GM21825 (cell line): ENCODE results near the gene FCER1G.
A peak's percentile ranks its signal among the peaks of the same experiment; 100 is the strongest.
"Not testable (repeated sequence)": the region's sequence is repeated elsewhere in the genome, so short reads cannot be mapped to it uniquely, and the experiment has no call there.

ENCODE experiments used
- ATAC-seq: cut with Tn5 transposase; IDR thresholded peaks from one replicate; pipeline ENCODE4 v1.9.1; 2021; ENCODE audit warnings: mild to moderate bottlenecking, moderate library complexity; ENCODE audit not compliant: unreplicated experiment

Gene FCER1G

DNA sequence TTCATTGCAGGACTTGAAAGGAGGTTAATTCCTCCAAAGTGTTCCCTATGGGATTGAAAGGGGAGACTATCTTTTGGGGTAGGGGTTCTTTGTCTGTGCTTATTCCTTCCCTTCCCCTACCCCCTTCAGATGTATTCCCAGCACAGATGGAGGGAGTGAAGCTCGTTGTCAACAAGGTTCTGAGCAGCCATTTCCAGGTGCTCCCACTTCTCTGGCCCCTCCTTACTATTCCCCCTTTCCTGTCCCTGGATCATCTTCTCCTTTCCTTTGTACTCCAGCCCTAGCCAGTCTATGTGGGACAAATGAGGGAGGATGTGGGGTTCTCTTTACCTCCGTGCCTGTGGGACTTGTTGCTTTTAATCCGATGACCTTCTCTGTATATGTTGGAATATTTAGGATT is 11.7 kb downstream of the FCER1G start:
- no peak for ATAC-seq

GRCh38 chr1:161227196-161227871 is 12.2 kb downstream of the FCER1G start:
- peak; percentile 31 for ATAC-seq

DNA sequence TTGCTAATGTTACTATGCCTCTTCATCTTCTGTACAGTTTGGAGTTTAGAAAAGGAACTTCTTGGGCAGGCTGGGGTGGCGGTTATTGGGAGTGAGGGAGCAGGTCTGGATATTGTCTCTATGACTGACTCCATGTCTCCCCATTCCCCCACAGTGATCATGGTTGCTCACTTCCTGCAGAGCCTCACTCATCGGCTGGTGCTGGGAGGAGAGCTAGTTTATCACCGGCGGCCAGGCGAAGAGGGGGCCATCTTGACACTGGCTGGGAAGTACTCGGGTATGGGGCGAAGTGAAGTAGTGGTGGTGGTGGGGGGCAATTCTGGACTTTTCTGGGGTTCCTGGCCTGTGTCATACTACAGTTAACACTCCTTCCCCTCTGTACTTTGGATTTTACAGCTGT is 12.9 kb downstream of the FCER1G start:
- no peak for ATAC-seq

- no peak for ATAC-seq
Measured at GRCh38 chr1:161229896-161230295, 14.8 kb downstream of the FCER1G start.

DNA sequence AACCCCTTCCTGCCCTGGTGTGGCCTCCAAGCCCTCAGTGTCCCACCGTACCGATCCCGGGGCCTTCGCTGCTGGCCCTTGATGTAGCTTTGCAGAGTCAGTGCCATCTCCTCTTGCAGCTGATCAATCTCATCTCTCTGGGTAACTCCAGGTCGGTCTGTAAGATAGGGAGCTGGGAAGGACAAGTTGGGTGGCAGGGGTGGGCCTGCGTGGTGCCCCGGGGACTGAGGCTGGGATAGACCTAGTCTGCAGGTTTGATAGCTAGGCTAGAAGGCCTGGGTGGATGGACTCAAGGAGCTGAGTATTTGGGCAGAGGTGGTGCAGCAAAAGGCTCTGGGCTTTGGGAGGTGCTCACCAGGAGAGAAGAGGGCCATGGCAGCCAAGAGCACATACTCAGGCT is 15.7 kb downstream of the FCER1G start:
- no peak for ATAC-seq

- no peak for ATAC-seq
Measured at GRCh38 chr1:161233102-161233501, 18.0 kb downstream of the FCER1G start.

- no peak for ATAC-seq
Measured at GRCh38 chr1:161235957-161236775, 21.1 kb downstream of the FCER1G start.

DNA sequence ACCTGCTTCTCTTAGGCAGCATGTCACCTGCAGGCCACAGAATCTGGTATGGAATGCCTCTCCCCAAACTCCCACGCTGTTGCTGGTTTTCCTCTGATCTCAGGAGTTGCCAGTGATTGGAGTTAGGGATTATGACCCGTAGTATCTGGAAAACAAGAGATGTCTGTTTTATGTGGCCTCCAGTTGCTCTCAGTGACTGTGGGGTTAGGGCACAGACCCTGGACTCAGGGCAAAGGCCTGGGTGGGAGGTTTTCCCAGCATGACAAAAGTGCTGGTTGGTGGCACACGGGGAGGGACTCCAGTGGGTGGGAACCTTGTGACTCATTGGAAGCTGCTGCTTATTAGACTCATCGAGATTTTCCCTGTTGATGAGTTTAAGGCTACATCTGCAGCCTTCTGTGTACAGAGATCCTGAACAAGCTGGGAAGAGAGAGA is 23.0 kb downstream of the FCER1G start, which contains the start of gene NR1I3:
NR1I3 (minus strand) TSS at position 165 of the 435 bp plus-strand sequence. CDS start 1,638 bp downstream, outside the sequence.
- no peak for ATAC-seq

GRCh38 chr1:161241682-161242081 is 26.6 kb downstream of the FCER1G start:
- ATAC-seq: no peak

DNA sequence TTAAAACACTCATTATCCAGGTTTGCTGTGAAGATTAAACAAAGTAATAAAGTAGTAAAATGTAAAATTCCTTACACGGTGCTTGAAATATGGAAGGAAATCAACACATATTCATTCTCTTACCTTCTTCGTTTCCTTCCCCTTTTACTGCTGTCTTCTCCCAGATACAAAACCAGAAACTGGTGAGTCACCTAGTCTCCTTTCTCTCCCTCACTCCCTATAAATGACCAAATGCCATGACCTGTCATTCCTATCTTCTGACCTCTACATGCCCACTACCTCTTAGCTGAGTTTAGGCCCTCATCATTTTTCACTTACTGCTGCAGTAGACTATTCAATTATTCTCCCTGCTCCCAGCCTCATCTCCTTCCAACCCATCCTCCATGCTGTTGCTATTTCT is 27.2 kb downstream of the FCER1G start:
- no peak for ATAC-seq

DNA sequence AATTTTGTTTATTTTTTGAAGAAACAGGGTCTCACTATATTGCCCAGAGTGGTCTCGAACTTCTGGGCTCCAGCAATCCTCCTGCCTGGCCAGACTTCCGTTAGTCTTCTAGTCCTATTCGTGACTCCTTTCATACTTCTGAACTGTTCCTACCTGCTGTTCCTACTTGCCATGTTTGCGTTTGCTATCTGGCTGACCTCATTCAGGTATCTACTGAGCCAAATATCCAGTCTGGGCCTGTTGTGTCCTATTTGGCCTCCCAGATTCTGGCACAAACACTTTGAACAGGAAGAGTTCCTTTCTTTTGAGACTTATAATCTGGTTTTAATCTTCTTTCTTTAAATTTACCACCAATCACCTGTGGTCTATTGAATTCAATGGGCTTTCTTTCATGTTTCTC is 29.8 kb downstream of the FCER1G start:
- no peak for ATAC-seq

DNA sequence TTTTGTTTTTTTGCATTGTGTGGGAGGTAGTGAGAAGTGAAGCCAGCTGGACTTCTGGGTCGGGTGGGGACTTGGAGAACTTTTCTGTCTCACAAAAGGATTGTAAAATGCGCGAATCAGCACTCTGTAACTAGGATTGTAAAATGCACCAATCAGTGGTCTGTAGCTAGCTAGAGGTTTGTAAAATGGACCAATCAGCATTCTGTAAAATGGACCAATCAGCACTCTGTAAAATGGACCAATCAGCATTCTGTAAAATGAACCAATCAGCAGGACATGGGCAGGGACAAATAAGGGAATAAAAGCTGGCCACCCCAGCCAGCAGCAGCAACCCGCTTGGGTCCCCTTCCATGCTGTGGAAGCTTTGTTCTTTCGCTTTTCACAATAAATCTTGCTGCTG is 35.0 kb downstream of the FCER1G start:
- not testable (repeated sequence) for ATAC-seq

DNA sequence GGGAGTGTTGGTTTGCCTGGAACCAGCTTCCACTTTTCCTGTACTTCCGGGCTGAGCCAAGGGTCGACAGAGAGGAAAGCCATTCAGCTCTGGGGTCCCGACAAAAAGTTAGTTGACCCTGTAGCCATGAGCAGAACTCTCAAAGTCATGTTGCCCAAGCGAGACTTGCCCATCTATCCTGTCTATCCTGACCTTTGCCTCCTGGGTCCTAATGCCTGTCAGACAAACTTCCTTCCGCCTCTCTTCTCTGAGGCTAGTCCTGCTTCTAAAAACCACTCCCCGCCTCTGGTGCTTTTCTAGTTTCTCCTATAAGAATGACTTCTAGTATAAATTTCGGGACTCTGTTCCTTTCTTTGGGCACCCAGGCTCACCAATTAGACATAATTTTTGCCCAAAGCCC is 35.7 kb downstream of the FCER1G start:
- no peak for ATAC-seq

DNA sequence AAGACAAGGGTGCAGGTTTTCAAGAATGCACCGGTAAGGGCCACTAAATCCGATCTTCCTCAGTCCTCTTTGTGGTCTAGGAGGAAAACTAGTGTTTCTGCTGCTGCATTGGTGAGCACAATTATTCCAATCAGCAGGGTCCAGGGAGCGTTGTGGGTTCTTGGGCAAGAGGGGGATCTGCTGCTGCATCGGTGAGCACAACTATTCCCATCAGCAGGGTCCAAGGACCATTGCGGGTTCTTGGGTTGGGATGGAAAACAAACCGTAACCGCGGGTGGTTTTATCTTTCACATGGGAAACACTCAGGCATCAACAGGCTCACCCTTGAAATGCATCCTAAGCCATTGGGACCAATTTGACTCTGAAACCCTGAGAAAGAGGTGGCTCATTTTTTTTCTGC is 36.5 kb downstream of the FCER1G start:
- ATAC-seq: no peak

DNA sequence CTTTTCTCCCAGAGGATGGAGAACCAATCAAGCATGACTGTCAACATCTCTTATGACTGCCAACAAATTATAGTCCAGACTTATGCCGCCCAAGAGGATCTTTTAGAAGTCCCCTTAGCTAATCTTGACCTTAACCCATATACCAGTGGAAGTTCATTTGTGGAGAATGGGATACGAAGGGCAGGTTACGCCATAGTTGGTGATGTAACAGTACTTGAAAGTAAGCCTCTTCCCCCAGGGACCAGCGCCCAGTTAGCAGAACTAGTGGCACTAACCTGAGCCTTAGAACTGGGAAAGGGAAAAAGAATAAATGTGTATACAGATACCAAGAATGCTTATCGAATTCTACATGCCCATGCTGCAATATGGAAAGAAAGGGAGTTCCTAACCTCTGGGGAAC is 40.2 kb downstream of the FCER1G start:
- not testable (repeated sequence) for ATAC-seq

GRCh38 chr1:161255955-161256520 is 40.9 kb downstream of the FCER1G start:
- not testable (repeated sequence) for ATAC-seq

DNA sequence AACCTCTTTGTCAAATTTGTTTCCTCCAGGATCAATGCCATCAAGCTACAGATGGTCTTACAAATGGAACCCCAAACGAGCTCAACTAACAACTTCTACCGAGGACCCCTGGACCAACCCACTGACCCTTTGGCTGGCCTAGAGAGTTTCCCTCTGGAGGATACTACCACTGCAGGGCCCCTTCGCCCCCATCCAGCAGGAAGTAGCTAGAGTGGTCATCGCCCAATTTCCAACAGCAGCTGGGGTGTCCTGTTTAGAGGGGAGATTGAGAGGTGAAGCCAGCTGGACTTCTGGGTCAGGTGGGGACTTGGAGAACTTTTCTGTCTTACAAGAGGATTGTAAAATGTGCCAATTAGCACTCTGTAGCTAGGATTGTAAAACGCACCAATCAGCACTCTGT is 42.0 kb downstream of the FCER1G start:
- not testable (repeated sequence) for ATAC-seq

DNA sequence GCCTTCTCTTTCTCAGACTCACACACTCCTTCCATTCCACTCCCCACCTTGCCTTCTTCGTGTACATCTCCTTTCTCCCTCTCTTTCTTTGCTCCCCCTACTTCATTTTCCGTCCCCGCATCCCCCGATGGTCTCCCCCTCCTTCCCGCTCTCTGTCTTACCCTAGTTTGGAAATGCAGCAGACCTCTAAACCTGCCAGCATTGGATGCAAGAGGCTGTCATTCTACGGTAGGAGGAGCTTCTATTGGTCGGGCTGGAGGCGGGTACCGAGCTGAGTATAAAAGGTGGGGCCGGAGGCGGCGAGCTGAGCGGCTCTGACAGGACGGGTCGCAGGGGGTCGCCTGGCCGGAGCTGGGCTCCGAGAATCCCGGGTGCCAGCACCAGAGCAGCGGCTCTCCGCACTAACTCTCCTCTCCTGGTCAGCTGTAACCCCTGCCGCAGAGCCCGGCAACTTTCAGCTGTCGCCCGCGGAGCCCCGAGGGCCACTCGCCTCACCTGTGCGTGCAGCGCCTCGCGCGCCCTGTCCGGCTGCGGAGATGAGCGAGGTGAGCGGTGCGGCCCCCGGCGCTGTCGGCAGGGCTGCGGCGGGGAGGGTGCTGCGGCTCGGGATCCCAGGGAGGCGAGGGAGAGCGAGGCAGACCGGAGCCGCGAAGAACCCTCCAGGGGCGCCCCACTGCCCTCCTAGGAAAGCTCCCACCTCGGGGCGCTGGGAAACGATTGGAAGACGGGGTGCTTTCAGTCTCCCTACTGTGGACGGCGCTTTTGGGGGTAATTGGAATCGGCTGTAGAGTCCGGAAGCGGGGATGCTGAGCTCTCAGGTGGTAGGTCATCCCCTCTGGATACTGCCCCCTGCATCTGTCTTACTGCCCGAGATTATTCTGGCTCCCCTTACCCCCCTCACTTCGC is 43.6 kb downstream of the FCER1G start, which contains the start of gene PCP4L1:
PCP4L1 (plus strand) TSS at position 307 of the 906 bp plus-strand sequence; CDS start at position 537, 230 bp downstream.
- peak; percentile 61 for ATAC-seq

DNA sequence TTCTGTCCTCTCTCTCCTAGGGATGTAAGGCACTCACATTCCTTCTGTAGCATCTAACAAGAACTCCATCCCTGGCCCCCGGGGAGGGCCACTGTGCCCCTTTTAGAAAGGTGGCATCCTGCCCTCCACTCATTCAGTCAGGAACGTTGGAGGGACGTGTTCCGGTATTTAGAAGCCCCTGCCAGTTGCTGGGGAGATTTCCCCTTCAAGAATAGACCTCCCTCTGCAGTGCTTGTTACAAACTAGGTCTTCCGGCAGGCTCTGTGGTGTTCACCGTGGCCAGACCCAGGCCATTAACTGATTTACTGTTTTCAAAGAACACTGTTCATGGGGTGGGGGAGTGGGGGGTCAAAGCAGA is 44.2 kb downstream of the FCER1G start:
- no peak for ATAC-seq

DNA sequence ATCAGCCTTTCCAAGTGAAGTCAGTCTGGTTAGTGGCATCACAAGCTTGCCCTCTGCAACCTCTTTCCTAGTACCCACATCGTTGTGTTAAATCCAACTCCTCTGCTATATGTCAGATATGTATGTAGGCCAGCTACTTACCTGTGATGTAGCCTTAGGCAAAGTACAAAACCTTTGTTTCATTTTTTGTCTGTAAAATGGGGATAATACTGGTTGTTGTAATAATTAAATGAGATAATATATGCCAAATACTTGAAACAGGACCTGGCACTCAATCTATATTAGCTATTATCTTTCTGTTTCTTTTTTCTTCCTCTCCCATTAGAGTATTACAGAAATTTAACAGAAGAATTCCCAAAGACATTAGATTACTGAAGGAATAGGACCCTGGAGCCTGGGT is 44.7 kb downstream of the FCER1G start:
- no peak for ATAC-seq
